Measurements from ENCODE around the gene MSX1.

The MSX1 gene

GRCh38 chr4:4857001-4857808, 2.3 kb upstream of the MSX1 start:
- DNase-seq (ENCODE audit: low read depth in 2 of 2, low spot score in 1 of 2): no peak

GRCh38 chr4:4857809-4858508, 1.5 kb upstream of the MSX1 start:
- DNase-seq (ENCODE audit: low read depth in 2 of 2, low spot score in 1 of 2): no peak

DNA sequence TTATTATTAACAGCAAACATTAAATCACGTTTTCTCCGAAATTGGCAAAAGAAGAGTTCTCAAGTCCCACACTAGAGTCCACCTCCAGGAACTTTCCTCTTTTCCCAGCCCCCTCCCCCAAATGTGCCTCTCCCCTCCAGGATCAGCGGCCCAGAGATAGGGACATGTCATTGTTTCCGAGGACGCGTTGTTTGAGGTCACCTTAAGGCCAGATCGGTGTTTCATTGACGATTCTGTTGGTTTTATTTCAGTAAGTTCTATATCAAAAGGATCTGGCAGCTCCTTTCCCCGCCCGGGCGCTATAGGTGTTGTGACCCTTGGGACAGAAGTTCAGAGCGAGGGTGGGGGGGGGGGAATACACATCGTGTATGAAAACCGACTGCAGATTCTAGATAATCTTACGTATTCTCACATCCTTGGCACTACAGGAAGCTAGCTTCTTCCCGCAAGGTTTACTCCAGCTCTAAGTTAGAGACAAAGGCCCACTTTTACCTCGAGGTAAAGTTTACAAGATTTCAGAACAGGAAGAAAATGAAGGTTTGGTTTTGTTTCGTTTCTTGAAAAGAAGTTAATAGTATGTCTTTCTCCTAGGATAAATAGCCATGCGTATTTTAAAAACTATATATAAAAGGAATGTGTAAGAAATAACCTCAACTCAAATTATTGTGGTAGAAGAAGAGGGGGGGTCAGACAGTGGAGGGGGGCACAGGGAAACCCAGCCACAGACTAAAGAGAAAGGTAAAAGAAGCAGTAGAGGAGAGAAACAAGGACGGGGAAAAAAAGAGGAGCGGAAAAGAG, 739 bp upstream of the MSX1 start:
- DNase-seq (ENCODE audit: low read depth in 2 of 2, low spot score in 1 of 2): no peak

DNA sequence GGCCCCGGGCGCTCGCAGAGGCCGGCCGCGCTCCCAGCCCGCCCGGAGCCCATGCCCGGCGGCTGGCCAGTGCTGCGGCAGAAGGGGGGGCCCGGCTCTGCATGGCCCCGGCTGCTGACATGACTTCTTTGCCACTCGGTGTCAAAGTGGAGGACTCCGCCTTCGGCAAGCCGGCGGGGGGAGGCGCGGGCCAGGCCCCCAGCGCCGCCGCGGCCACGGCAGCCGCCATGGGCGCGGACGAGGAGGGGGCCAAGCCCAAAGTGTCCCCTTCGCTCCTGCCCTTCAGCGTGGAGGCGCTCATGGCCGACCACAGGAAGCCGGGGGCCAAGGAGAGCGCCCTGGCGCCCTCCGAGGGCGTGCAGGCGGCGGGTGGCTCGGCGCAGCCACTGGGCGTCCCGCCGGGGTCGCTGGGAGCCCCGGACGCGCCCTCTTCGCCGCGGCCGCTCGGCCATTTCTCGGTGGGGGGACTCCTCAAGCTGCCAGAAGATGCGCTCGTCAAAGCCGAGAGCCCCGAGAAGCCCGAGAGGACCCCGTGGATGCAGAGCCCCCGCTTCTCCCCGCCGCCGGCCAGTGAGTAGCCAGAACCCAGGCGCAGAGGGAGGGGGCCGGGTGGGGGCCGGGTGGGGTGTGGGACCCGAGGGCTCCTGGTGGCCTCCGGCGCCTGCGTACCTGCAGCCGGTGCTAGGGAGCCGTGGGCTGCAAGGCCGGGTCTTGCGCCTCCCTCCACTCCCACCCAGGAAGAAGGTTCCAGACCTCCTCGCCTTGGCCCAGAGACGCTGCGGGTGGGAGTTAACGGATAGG, 534 bp downstream of the MSX1 start:
- no peak for DNase-seq (ENCODE audit: low read depth in 2 of 2, low spot score in 1 of 2)

DNA sequence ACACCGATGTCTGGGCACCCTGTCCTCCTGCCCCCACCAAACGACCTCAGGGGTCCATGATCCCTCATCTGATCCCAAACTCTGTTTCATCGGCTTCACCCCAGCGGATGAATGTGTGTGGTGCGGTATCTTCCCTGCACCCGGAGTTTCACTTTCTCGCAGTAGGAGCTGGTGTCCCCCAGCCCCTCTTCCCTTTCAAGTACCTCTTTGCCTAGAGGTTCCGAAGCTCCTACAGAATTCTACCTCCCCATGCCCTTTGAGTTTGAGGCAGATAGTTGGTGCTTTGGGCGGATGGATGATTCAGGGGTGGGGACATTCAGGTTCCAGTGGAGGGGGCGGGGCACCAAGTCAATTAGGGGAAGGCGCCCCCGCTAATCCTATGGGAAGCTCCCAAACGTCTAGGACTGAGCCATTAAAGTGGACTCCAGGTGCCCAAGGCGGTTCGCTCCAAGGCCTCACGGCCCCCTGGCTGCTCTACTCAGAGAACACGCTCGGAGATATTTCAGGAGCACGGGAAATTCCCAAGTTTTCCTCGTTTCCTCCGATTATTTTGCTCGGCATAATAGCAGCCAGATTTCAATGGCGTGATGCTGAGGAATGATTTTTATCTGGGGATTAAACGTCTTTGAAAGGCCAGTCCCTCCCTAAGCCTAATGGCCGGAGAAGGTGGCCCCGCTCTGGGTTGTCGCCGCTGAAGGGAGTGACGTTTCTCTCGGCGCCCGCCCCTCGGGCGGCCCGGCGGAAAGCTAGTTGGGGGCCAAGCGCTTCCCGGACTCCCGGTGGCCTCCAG, 1.3 kb downstream of the MSX1 start:
- no peak for DNase-seq (ENCODE audit: low read depth in 2 of 2, low spot score in 1 of 2)

- DNase-seq (ENCODE audit: low read depth in 2 of 2, low spot score in 1 of 2): no peak
These were observed 2.0 kb downstream of the MSX1 start for GRCh38 chr4:4861390-4862018.

- no peak for DNase-seq (ENCODE audit: low read depth in 2 of 2, low spot score in 1 of 2)
These were observed 2.6 kb downstream of the MSX1 start for GRCh38 chr4:4862071-4862551.

- no peak for DNase-seq (ENCODE audit: low read depth in 2 of 2, low spot score in 1 of 2)
These were observed 3.4 kb downstream of the MSX1 start for GRCh38 chr4:4862665-4863482.

DNA sequence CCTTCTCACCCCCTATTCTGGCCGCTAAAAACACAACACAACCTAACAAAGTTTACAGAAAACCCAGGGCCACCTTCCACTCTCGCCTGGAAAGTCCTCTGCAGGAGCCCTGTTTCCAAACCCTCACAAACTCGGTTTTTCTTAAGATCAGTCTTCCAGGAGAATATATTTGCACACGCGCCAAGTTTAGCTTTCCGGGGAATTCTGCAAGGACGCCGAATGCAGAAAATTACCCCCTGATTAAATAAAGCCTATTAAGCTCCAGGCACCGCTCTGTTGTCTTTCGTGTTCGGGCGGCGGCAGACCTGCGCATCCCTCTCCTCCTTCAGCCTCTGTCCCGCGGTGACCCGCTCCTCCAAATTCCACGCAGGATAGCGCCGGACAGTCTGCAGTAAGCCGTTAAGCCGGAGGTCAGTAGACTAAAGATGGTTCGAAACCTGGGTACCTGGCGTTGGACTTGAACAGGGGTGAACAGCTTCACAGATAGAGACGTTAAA, 5.0 kb downstream of the MSX1 start:
- no peak for DNase-seq (ENCODE audit: low read depth in 2 of 2, low spot score in 1 of 2)

GRCh38 chr4:4864940-4865704, 5.7 kb downstream of the MSX1 start:
- DNase-seq (ENCODE audit: low read depth in 2 of 2, low spot score in 1 of 2): no peak

DNA sequence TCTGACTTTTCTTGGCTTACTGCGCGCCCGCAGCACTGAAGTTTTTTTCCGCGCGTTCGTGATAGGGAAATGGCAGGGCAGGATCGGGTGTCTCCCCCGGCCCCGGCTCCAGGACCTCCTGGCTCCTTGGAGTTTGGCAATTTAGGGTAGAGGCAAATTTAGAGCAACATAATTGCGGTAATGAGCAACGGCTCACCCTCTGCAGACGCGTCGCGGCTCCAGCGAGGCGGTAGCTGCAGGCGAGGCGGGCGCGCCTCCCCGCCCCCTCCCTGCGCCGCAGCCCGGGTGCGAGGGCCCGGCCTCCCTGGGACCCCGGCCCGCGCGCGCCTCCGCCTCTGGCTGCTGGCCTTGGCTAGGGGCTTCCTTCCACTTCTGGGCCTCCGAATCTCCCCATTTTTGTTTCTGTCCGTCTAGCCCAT, 6.2 kb downstream of the MSX1 start:
- DNase-seq (ENCODE audit: low read depth in 2 of 2, low spot score in 1 of 2): no peak

DNA sequence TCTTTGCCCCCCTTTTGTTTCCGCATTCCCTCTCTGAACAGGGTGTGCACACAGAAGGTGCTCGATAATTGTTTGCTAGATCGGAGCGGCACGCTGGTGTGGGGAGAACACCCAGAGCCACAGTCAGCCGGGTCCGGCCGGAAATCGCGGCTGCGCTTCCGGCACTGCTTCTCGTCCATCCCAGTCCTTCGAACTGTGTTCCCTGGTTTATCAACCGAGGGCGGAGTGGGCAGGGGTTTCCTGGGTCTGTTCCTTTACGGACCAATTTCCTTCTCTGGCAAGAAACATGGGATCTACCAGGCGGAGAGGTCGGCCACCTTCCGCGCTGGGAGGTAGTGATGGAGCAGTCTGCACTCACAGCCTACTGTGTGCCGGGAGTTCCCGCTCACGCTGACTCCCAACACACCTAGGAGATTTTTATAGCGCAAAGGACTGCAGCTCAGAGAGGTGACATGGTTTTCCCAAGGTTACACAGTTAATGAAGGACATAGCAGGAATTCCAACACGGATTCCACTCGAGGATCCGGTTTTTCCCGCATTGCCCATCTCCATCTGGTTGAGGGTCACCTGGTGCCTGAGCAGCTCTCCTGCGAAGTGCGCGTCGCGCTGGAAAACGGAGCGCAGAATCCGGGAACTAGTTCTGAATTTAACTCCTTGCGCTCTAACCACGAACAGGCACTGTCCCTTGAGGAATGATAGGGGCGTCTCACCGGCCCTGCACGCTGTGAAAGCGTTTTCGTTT, 6.8 kb downstream of the MSX1 start:
- DNase-seq (ENCODE audit: low read depth in 2 of 2, low spot score in 1 of 2): no peak

DNA sequence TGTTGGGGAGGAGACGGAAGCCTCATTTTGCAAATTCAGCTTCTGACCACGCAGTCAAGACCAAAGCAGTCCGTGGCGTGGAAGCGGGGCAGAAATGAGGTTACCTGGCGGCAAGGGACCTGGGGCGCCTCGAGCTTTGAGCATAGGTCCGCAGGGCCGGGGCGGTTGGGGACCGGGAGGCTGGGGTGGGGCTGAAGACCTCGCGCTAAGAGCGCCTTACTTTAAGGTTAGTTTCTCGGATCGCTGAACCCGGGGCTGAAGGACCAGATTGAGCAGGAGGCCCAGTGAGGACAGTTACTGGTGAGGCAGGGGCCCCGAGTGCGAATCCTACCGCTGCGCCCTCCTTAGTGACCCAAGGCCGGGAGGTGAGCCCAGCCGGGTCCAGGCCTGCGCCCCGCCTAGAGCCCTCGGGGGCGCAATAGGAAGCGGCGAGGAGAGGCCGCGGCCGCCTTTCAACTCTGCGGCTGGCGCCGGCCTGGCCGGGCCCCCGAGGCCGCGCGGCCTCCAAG, 7.5 kb downstream of the MSX1 start:
- DNase-seq (ENCODE audit: low read depth in 2 of 2, low spot score in 1 of 2): no peak

GRCh38 chr4:4867375-4868039, 8.0 kb downstream of the MSX1 start:
- no peak for DNase-seq (ENCODE audit: low read depth in 2 of 2, low spot score in 1 of 2)

DNA sequence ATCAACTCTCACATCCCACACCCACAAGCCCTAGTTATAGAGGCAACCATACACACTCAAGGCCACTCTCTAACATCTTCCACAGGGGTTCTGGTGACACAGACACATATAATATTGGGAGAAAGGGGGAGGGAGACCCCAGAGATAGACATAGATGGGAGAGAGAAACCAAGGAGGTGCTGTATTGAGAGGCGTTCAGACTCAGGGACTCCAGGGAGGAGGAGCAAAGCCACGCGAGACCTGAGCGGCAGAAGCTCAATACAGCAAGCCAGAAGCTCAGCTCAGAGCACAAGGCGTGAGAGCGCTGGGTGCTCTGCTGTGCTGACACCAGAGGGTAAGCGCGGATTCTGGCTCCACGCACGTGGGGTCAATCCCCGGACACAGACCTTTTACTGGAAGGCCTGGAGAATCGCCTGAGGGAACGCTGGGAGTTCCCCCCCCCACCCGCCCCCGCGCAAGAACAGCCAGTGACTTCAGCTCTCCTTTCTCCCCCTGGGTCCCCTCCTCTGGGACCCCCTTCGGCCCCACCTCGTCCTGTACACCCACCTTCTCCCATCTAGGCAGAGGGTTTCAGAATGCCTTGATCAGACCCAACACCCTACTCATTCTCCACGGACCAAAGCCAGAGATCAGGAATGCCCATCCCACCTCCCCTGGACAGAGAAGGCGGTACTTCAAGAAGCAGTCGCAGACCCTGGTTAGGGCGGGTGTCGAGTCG, 8.7 kb downstream of the MSX1 start:
- DNase-seq (ENCODE audit: low read depth in 2 of 2, low spot score in 1 of 2): no peak

Measured in stimulated activated CD8-positive, alpha-beta memory T cell treated with anti-CD3 and anti-CD28 coated beads, Interleukin-4, amount 100 ng/mL, for 4 hours (primary cell).